ENCODE measurements around the gene CCNY.

DNA sequence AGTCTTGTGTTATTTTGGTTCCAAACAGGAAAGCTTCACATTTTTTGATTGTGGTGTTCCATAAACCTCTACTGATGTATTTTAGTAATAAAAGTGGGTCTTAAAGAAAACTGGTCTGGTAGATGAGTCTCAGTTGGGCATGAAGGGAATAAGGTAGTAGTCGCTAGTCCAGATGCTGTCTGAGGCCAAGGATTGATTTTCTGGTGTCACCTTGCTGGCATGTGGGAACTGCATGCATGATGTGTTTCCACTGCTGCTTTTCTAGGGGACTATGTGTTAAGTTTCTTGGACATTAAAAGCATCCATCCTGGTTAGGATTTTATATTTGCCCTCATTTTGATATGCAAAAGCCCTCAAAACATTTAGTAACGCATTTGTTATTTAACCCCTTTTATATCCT is 145.1 kb downstream of the CCNY start:
- TF ChIP-seq, protein P1, sequence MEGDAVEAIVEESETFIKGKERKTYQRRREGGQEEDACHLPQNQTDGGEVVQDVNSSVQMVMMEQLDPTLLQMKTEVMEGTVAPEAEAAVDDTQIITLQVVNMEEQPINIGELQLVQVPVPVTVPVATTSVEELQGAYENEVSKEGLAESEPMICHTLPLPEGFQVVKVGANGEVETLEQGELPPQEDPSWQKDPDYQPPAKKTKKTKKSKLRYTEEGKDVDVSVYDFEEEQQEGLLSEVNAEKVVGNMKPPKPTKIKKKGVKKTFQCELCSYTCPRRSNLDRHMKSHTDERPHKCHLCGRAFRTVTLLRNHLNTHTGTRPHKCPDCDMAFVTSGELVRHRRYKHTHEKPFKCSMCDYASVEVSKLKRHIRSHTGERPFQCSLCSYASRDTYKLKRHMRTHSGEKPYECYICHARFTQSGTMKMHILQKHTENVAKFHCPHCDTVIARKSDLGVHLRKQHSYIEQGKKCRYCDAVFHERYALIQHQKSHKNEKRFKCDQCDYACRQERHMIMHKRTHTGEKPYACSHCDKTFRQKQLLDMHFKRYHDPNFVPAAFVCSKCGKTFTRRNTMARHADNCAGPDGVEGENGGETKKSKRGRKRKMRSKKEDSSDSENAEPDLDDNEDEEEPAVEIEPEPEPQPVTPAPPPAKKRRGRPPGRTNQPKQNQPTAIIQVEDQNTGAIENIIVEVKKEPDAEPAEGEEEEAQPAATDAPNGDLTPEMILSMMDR (IDR thresholded peaks at IDR 0.05) = no peak
- no peak for TF ChIP-seq POLR2A (IDR thresholded peaks at IDR 0.05)

All from Peyer's patch (tissue), 4 donors.